GM18858 (cell line): ENCODE measurements around the gene FGD2.

ENCODE experiments used
- ATAC-seq: cut with Tn5 transposase; IDR thresholded peaks from one replicate; pipeline ENCODE4 v1.9.1; 2021; ENCODE audit not compliant: unreplicated experiment

Gene FGD2

GRCh38 chr6:36970892-36971842 is 34.3 kb upstream of the FGD2 start:
- no peak for ATAC-seq

GRCh38 chr6:36971921-36972673 is 33.4 kb upstream of the FGD2 start:
- ATAC-seq: no peak

- ATAC-seq: no peak
Measured at GRCh38 chr6:36973190-36973589, 32.3 kb upstream of the FGD2 start.

- ATAC-seq: no peak
Measured at GRCh38 chr6:36973647-36974046, 31.8 kb upstream of the FGD2 start.

GRCh38 chr6:36975231-36976006 is 30.0 kb upstream of the FGD2 start:
- no peak for ATAC-seq

DNA sequence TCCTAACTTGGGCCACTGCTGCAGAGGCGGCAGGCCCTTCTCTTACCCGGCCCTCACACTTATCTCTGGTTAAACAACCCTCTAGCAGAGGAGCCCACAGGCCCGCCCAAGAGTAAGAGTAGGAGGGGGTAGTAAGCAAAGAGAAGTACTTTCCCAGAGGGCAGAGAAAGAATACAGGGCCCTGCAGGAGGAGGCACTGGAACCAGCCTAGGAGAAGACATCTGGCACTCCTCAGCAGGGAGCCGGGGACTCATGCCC is 29.5 kb upstream of the FGD2 start:
- ATAC-seq: no peak

DNA sequence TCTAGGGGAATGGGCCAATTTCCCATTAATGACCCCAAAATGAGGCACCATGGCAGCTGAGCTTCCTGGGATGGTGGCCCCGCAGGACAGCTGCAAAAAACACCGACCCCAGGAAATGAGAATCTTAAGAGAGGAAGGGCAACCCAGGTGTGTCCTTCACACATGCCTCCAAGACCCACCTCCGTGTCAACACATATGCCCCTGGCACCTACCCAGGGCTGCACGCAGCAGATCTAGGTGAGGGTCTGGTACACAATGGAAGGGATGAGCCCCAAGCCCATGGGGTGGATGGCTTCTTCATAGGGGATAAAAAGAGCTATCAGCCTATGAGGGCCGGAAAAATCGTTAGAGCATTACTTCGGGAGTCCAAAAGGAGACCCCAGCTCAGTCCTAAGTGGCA is 28.9 kb upstream of the FGD2 start:
- ATAC-seq: no peak

DNA sequence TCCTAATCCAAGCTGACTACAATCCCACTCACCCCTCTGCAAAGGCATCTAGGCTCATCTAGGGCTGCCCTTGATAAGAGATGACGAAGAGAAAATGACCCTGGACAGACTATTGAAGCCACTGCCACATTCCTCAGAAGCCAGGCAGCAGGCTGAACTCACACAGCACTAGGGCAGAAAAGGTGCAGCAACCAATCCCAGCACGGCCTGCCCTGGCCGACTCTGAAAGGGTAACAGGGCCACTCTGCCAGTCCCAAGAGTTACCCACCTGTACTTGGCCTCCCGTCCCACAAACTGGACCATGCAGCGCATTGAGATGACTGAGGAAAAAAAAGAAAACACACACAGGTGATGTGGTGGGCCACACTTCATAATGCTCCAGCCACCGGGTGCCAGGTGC is 28.5 kb upstream of the FGD2 start:
- ATAC-seq: no peak

DNA sequence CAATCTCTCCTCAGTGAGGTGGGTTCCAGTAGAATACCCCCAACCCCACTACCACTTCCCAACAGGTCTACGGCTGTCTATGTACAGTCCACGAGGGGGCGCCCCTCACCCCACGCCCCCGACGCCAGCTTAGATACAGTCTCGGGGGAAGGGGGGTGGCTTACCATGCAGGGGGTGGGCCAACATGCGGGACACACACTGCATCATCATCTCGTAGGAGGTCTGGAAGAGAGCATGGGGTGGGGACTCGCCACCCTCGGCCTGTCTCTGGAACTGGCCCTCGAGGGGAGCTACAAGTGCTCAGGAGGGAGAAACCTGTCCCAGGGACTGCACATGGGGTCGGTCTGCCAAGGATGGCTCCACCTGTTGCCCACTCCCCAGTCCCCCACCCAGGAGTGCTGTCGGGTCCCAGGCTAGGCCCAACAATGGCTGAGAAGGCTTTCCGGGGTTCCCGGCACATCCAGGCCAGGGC is 27.9 kb upstream of the FGD2 start:
- ATAC-seq: no peak

- ATAC-seq: no peak
Measured at GRCh38 chr6:36978421-36979346, 26.8 kb upstream of the FGD2 start.

- no peak for ATAC-seq
Measured at GRCh38 chr6:36979347-36979742, 26.1 kb upstream of the FGD2 start.

DNA sequence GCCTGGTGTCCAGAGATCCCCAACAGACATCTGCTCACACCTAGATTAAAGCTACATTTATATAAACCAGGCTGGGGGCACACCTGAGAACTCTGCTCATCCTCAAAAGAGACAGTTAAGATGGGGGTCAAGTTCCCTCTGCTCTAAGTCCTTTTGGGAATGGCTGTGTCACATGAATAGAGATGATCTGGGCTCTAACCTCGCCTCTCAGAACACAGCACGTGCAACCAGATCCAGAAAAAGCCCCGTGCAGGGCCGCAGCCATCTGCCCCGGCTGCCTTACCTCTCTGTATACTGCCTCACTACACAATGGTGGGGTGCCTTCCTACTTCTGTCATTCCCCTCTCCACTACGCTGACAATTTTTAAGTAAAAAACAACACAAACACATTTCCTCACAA is 25.3 kb upstream of the FGD2 start:
- ATAC-seq: no peak

DNA sequence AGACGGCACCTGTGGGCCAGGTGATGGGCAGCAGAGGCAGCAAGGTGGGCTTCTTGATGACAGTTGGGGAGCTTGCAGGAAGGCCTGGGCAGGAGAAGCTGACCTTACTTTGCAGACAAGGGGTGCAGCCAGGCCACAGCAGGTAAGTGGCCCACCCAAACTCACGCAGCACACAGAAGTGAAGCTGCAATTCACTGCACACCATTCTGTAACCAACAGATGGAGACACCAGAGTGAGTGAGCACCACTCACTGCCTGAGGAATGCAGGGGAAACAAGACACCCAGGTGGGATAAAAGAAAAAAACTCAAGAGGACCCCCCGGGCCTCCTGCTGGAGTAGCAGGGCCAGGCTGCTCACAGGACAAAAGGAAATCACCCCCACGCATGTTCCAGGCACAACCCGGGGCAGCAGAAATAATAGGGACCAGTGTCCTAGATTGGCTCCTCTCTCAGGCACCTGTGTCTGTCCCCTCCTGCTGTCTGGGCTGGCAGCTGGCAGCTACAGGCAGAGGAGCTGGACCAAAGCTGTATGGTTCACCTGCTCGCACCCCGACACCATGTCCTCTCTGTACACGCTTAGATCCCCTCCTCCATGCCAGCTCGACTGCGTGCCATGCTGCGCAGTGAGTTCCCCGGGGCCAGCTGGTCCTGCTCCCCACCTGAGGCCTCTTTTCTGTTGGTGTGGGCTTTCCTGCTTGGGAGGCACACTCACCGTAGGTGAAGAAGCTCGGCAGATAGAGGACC is 24.4 kb upstream of the FGD2 start:
- no peak for ATAC-seq

GRCh38 chr6:36983538-36983937 is 21.9 kb upstream of the FGD2 start:
- no peak for ATAC-seq

DNA sequence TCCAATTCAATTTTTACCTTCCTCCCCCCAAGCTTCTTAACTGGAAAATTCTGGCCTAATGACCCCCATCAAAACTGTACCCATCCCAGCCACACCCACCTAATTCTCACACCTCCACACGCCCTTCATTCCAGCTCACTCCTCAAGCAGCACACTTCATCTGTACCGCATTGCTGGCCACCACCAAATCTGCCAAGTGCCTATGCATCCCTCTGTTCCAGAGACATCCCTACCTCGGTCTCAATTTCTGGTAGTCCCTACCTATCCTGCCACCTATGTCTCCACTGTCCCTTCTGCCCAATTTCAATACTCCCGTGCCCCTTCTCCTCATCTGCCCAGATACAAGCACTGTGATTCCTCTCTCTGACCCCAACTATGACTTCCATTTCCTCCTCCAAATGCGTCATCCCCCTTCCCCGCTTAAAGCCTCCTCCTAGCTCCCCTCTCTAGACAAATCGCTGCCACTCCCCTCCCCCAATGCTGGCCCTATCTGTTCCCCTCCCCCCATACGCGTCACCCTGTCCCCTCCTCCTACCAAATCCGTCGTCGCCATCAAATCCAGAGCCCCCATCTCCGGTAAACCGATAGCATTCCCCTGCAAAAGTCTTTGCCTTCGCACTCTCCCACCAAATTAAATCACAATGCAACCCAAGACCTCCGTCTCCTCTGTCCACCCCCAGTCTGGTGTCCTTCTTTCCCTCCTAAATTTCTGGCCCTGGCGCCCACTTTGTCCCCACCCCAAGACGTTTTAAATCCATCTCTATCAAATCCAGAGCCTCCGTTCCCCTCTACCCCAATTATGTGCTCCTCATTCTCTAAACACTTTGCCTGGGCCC is 20.7 kb upstream of the FGD2 start:
- ATAC-seq: no peak

DNA sequence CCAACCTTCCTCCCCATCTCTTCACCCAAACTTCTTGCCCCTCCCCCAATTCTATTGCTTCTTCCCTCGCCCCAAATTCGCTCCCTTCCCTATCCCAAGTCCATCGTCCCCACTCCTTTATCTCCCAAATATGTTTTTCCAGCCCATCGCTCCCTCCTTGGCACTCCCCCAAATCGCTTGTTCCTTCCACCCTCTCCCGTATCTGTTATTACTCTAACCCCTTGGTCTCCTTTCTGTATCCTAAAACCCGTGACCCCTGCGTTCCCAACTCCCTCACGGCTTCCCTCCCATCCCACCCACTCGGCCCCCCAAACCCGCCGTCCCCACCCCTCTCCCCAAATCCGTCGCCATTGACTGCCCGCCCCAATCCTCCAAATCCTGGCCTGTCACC is 20.0 kb upstream of the FGD2 start:
- ATAC-seq: no peak

- ATAC-seq: peak; percentile 80
Measured at GRCh38 chr6:36985808-36986703, 19.4 kb upstream of the FGD2 start, which contains the start of gene MTCH1. TSS of gene MTCH1 (minus strand) at chr6:36986196. CDS start at chr6:36986173, 23 bp downstream.

- no peak for ATAC-seq
Measured at GRCh38 chr6:36986704-36987047, 18.8 kb upstream of the FGD2 start.
